HUES64 (cell line): ENCODE measurements around the gene UCN.
"Not testable (repeated sequence)": the region's sequence is repeated elsewhere in the genome, so short reads cannot be mapped to it uniquely, and the experiment has no call there.

Source experiments
- H3K27ac ChIP-seq: 2 replicates; pipeline ENCODE4 v1.7.0; 2013; ENCODE audit warnings: low read depth, low read length, inconsistent platforms
- H3K27me3 ChIP-seq: 2 replicates; pipeline ENCODE4 v1.6.1; 2013; ENCODE audit warnings: mild to moderate bottlenecking, low read length; ENCODE audit not compliant: insufficient read depth
- H3K36me3 ChIP-seq: 2 replicates; pipeline ENCODE4 v1.6.1; 2013; ENCODE audit warnings: mild to moderate bottlenecking, low read length; ENCODE audit not compliant: insufficient read depth
- H3K4me1 ChIP-seq: 2 replicates; pipeline ENCODE4 v1.6.1; 2013; ENCODE audit warnings: mild to moderate bottlenecking, low read length, moderate library complexity; ENCODE audit not compliant: insufficient read depth
- H3K4me3 ChIP-seq: 2 replicates; pipeline ENCODE4 v1.5.1; 2013; ENCODE audit warnings: mild to moderate bottlenecking, low read length, moderate library complexity
- H3K9ac ChIP-seq: 2 replicates; pipeline ENCODE4 v1.6.1; 2013; ENCODE audit warnings: mild to moderate bottlenecking, low read depth, low read length
- H3K9me3 ChIP-seq: 2 replicates; pipeline ENCODE4 v1.6.1; 2013; ENCODE audit warnings: low read depth, low read length; ENCODE audit not compliant: insufficient read depth
- WGBS: fragments of 150-250, 120-280 bp; methylation state at CpG from one replicate; pipeline ENCODE4 v1.1.7; 2013; ENCODE audit warnings: missing lambda C conversion rate; 5-methylcytosine and 5-hydroxymethylcytosine counted together

Gene UCN

GRCh38 chr2:27282892-27283291 is 25.4 kb downstream of the UCN start:
- no peaks in the 10 kb centered on the region for H3K9me3 ChIP-seq
- WGBS, result 51% methylated on average over 5 of the region's 5 CpGs
- peaks cover 12% of the 10 kb centered on the region; the same call in 1 of the 2 replicates for H3K27me3 ChIP-seq
- peak overlapping the region; percentile 30 for H3K9ac ChIP-seq
- H3K27ac ChIP-seq, result peak overlapping the region; percentile 53; the same call in 1 of the 2 replicates
- H3K4me3 ChIP-seq, result peak overlapping the region; percentile 35
- peaks cover 29% of the 10 kb centered on the region for H3K4me1 ChIP-seq
- H3K36me3 ChIP-seq, result no peaks in the 10 kb centered on the region

- H3K9ac ChIP-seq, result peak within 1 kb of the TSS; percentile 30
- peak within 1 kb of the TSS; percentile 35 for H3K4me3 ChIP-seq
- peak within 1 kb of the TSS; percentile 53; the same call in 1 of the 2 replicates for H3K27ac ChIP-seq
These were observed 26.2 kb downstream of the UCN start, which contains the start of gene TRIM54 for GRCh38 chr2:27281855-27282559. TSS of gene TRIM54 (plus strand) at chr2:27282429. CDS start at chr2:27282732, 303 bp downstream.

GRCh38 chr2:27281442-27281841 is 26.8 kb downstream of the UCN start:
- WGBS, result 92% methylated on average over 3 of the region's 3 CpGs
- H3K27ac ChIP-seq, result no peak overlapping the region
- H3K4me1 ChIP-seq, result peaks cover 24% of the 10 kb centered on the region
- no peaks in the 10 kb centered on the region for H3K9me3 ChIP-seq
- no peaks in the 10 kb centered on the region for H3K36me3 ChIP-seq
- peaks cover 12% of the 10 kb centered on the region; the same call in 1 of the 2 replicates for H3K27me3 ChIP-seq
- no peak overlapping the region for H3K9ac ChIP-seq
- no peak overlapping the region for H3K4me3 ChIP-seq

More at GRCh38 chr2:27281855-27282559, 26.2 kb downstream of the UCN start, which contains the start of gene TRIM54:
- Histone ChIP-seq H3K4me1 (peaks cover 28% of the 10 kb centered on the region), H3K27me3 (peaks cover 12% of the 10 kb centered on the region; the same call in 1 of the 2 replicates), H3K36me3 (no peaks in the 10 kb centered on the region), H3K9me3 (no peaks in the 10 kb centered on the region)
- WGBS, result 33% methylated on average over 5 of the region's 5 CpGs

- Histone ChIP-seq H3K27me3 (peaks cover 12% of the 10 kb centered on the region; the same call in 1 of the 2 replicates), H3K4me3 (no peak overlapping the region), H3K36me3 (no peaks in the 10 kb centered on the region), H3K27ac (no peak overlapping the region), H3K4me1 (peaks cover 24% of the 10 kb centered on the region), H3K9me3 (no peaks in the 10 kb centered on the region), H3K9ac (no peak overlapping the region)
- WGBS, result 91% methylated on average over 3 of the region's 3 CpGs
These were observed 27.4 kb downstream of the UCN start for GRCh38 chr2:27280826-27281225.

- Histone ChIP-seq H3K9me3 (no peaks in the 10 kb centered on the region), H3K4me3 (no peak overlapping the region), H3K27me3 (peaks cover 9% of the 10 kb centered on the region; the same call in 1 of the 2 replicates), H3K27ac (no peak overlapping the region), H3K9ac (no peak overlapping the region), H3K36me3 (no peaks in the 10 kb centered on the region), H3K4me1 (peaks cover 19% of the 10 kb centered on the region)
- WGBS, result 71% methylated on average over 1 of the region's 1 CpG
These were observed 30.2 kb downstream of the UCN start for GRCh38 chr2:27278010-27278409.

DNA sequence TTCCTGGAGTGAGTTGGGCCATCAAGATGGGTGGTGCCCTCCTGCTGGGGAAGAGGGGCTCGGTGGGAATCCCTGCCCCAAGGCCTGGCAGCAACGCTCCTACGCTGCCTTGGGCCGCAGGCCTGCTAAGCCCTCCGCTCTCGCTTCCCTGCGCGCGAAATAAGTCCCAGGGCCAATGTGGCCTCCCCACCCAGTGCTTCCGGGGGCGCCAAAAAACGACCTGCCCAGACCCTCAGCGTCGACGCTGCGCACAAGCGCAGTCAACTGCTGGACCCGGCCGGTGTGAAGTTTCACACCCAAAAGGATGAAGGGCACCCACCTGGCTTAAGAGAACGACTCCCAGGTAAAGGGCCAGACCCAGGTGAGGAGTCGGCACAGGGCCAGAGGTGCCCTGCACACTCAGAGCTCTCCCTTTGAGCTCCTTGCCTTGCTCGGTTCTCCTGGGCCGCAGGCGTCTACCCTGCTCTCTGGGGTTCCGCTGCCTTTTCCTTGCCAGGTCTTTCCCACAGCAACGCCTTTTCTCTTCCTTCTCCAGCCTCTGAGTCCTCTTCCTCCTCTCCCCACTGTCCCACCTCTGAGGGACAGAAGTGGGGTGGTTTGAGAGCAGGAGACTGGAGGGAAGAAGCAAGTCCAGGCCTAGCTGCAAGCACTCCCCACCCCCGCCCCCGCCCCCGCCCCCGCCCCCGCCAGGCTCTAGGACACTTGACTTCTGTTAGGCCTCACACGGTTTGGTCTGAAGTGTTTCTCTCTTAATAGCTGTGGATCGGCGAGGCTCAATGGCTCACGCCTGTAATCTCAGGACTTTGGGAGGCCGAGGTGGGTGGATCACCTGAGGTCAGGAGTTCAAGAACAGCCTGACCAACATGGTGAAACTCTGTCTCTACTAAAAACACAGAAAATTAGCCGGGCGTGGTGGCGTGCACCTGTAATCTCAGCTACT is 32.8 kb downstream of the UCN start, which contains the start of gene DNAJC5G:
DNAJC5G (plus strand) TSS at position 223 of the 940 bp plus-strand sequence. CDS start 1,296 bp downstream, outside the sequence.
- Histone ChIP-seq H3K9me3 (no peaks in the 10 kb centered on the region), H3K27me3 (no peaks in the 10 kb centered on the region), H3K27ac (no peak within 1 kb of the TSS), H3K9ac (no peak within 1 kb of the TSS), H3K4me3 (no peak within 1 kb of the TSS), H3K36me3 (no peaks in the 10 kb centered on the region), H3K4me1 (no peaks in the 10 kb centered on the region)
- 89% methylated on average over 39 of the region's 39 CpGs for WGBS

GRCh38 chr2:27272537-27273522 is 35.4 kb downstream of the UCN start:
- H3K27ac ChIP-seq, H3K9ac ChIP-seq, H3K4me3 ChIP-seq, H3K36me3 ChIP-seq, H3K4me1 ChIP-seq, H3K27me3 ChIP-seq, H3K9me3 ChIP-seq: not testable (repeated sequence)
- WGBS, result 92% methylated on average over 12 of the region's 15 CpGs

GRCh38 chr2:27271631-27272340 is 36.5 kb downstream of the UCN start:
- H3K27me3 ChIP-seq, result peaks cover 15% of the 10 kb centered on the region
- 70% methylated on average over 7 of the region's 11 CpGs for WGBS
- no peaks in the 10 kb centered on the region for H3K9me3 ChIP-seq
- H3K4me3 ChIP-seq, result no peak overlapping the region
- H3K9ac ChIP-seq, result no peak overlapping the region
- no peaks in the 10 kb centered on the region for H3K36me3 ChIP-seq
- no peaks in the 10 kb centered on the region for H3K4me1 ChIP-seq
- no peak overlapping the region for H3K27ac ChIP-seq

- Histone ChIP-seq H3K27ac (no peak overlapping the region), H3K9me3 (no peaks in the 10 kb centered on the region), H3K4me3 (no peak overlapping the region), H3K36me3 (no peaks in the 10 kb centered on the region), H3K27me3 (peaks cover 26% of the 10 kb centered on the region), H3K4me1 (no peaks in the 10 kb centered on the region), H3K9ac (no peak overlapping the region)
- 91% methylated on average over 2 of the region's 2 CpGs for WGBS
These were observed 37.6 kb downstream of the UCN start for GRCh38 chr2:27270670-27271069.

DNA sequence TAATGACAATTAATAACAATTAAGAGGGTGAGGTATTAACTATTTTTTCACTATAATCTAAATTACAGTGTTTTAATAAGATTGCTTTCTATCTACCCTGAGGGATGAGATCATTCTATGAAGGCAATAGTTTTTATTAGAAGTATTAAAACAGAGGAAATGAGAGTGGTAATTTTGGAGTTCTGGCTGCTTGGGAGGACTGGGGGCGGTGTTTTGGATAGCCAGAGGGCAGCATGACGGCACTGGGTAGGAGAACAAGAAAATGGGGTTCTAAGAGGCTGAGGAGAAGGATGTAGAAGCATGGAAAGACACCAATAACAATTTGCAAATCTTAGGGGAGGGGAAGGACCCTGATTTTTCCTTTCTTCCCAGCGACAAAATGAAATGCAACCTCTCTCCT is 38.1 kb downstream of the UCN start:
- WGBS, result 85% methylated on average over 2 of the region's 3 CpGs
- no peaks in the 10 kb centered on the region for H3K36me3 ChIP-seq
- H3K4me3 ChIP-seq, result no peak overlapping the region
- no peaks in the 10 kb centered on the region for H3K9me3 ChIP-seq
- no peak overlapping the region for H3K27ac ChIP-seq
- no peaks in the 10 kb centered on the region for H3K4me1 ChIP-seq
- peaks cover 32% of the 10 kb centered on the region for H3K27me3 ChIP-seq
- H3K9ac ChIP-seq, result no peak overlapping the region
